Middle frontal gyrus (tissue), 1 donor: ENCODE measurements around the gene KISS1R.
"Not testable (repeated sequence)": the region's sequence is repeated elsewhere in the genome, so short reads cannot be mapped to it uniquely, and the experiment has no call there.

Experiments
- DNase-seq: peaks from one replicate; pipeline ENCODE4 v3.0.0-alpha.2; 2015; ENCODE audit warnings: low spot score; ENCODE audit errors: extremely low spot score

Gene KISS1R

DNA sequence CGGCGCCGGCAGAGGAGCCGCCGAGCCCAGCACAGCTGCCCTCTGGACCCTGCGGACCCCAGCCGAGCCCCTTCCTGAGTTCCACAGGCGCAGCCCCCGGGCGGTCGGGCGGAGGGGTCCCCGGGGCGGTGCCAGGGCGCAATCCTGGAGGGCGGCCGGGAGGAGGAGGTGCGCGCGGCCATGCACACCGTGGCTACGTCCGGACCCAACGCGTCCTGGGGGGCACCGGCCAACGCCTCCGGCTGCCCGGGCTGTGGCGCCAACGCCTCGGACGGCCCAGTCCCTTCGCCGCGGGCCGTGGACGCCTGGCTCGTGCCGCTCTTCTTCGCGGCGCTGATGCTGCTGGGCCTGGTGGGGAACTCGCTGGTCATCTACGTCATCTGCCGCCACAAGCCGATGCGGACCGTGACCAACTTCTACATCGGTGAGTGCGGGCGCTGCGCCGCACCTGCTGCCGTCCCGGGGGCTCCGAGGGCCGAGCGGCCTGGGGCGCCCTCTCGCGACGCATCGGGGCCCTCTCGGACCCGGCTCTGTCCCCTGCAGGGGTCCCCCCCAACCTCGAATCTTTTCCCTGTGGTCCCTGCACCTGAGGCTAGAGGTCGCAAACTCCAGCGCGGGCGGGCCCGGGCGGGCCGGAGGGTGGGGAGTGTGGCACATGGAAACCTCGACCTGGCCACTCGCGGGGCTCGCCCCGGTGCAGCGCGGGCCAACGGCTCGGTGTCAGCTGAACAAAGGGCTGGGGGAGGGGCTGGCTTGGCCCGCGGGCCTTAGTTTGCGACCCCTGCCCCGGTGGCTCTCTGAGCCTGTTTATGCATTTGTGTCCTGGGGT lies at the start of gene KISS1R:
Gene KISS1R, plus strand, starts transcription at position 11 of the 829 bp plus-strand sequence. Its CDS starts 170 bp downstream, at position 181.
- DNase-seq, result no peak

DNA sequence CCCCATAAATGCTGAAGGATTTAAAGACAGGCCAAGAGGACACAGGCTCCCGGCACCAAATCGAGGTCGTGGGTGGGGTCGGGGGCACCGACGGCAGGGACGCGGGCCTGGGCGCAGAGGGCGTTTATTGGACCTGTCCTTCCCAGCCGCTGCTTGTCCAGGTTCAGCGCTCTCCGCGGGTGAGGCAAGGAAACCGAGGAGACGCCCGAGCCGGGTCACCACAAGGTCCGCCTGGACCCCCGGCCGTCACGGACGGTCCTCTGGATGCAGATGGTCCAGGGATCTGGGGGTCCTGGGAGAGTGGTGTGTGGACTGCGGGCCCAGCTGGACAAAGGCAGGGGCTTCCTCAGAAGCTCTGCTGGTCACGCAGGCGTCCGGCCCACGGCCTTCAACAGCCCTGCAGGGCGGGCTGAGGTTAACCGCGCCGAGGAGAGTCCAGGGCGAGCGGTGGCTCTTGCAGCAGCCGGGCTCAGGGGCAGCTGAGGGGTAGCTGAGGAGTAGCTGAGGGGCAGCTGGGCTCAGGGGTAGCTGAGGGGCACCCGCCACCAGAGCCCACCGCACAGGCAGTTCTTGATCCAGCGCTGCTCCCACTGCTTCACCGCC lies 49.2 kb upstream of the KISS1R start:
- DNase-seq, result no peak

DNA sequence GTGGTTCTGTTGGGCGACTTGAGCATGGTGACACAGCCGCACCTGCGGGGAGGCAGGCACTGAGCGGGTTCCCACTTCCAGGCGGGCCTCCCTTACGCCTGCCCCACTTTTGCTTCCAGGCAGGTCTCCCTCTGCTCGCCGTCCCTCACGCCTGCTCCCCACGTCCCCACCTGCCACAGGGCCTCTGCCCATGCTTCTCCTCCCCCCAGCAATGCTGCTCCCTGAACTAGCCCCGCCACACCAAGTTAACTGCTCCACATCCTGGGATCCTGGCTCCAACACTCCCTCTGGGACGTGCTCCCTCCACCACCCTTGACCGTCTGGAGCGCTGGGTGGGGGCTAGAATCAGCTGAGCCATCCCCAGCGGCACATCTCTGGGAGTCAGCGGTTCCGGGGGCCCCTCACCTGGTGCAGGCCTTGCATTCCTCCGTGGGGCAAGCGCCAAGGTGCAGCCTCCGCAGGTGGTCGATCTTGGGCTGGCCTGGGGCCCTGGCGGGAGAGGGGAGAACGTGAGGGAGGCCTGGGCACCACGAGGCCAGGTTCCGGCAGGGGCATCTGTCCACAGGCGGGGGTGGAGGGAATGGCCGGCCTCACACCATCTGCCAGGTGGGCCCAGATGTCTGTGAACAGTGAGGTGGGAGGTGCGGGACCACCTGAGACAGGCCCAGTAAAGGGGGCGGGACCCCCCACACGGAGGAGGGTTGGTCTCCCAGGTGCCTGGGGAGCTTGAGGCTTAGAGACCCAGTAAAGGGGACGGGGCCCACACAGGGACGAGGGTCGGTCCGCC lies 48.5 kb upstream of the KISS1R start:
- DNase-seq, result no peak

DNA sequence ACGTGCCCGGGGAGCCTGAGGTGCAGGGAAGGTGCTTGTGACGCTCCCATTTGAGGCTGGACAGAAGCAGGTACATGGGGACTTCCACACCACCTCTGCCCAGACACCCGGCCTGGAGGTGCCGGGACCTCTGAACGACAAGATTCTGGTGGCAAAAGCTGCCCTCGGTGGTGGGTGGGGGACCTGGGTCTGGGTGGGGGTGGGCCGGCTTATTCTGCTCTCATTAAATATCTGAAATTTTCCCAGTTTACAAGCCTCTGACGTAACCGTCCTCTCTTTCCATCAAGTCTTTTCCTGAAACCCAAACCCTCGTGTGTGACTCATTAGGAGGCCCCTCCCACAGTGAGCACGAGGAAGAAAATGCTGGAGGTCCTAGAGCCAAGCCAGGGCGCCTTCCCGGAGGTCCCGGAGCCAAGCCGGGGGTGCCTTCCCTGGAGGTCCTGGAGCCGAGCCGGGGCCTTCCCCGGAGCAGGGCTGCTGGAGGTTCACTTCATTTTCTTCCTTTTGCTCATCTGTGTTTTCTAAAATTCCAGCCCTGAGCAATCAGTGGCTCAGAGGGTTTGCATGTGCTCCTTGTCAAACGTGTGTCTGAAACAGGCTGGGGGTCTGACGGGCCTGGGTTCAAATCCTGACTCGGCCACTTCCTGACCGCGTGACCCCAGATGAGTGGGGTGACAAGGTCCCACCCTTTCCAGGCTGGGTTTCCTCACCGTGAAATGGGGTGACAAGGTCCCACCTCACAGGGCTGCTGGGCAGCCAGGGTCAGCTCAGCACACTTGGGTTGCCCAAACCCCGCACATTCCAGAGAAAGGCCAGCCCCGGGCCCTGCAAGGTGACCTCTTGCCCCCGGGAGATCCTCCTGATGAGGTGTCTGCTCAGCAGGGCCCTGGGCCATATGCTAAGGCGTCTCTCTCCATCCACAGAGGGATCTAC lies 47.6 kb upstream of the KISS1R start:
- no peak for DNase-seq

DNA sequence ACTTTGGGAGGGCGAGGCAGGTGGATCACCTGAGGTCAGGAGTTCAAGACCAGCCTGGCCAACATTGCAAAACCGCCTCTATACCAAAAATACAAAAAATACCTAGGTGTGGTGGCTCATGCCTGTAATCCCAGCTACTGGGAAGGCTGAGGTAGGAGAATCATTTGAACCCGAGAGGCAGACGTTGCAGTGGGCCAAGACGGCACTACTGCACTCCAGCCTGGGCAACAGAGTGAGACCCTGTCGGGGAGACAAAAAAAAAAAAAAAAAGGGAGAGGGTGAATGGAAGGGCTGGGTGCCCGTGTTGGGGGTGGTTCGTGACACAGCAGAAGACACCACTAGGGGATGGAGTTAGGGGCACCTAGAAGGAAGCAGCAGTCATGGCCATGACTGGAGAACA lies 46.8 kb upstream of the KISS1R start:
- DNase-seq, result no peak

DNA sequence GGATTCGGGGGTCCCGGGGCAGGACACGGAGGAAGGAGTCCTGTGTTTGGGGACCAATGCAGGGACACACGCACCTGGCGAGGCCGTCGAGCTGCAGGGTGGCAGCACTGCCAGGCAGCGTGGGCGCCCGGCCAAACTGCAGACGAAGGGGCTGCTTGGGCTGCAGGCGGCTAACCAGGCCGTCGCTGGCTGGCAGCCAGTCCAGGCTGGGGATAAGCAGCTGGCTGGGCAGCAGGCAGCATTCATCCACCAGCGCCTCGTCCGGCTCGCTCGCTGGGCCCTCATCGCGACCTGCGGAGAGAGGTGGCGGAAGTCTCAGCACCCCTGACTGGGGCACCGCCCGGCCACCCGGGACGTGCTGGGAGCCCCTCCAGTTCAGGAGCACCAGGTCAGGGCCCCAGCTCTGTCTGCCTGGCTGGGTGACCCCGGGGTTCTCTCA lies 46.2 kb upstream of the KISS1R start:
- no peak for DNase-seq

DNA sequence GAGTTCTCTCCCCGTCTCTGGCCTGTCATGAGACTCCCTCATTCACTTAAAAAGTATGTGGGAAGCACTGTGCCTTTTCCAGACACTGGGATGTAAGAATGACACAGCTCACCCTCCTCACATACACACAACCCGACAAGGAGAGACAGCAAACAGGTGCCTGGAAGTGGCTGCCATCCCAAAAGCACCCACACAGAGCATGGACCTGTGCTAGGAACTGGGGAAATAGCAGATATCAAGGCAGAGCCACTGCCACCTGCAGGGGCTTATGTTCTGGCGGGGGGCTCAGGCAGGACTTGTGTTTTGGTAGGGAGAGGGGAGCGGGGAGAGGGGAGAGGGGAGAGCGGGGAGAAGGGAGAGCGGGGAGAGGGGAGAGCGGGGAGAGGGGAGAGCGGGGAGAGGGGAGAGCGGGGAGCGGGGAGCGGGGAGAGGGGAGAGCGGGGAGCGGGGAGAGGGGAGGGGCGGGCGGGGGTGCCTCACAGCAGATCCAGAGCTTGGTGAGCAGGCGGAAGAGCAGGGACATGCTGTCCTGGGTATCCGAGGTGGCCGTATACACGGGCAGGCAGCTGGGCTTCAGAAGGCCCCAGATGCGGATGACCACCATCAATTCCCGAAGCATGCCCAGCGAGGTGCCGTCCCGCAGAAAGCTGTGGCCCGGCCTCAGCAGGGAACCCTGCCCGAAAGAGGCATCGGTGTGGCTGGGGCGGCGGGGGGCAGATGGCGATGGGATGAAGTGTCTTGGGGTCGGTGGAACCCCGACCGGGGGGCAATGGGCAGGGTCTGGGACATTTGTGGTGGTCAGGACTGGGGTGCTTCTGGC lies 45.5 kb upstream of the KISS1R start:
- DNase-seq, result no peak

DNA sequence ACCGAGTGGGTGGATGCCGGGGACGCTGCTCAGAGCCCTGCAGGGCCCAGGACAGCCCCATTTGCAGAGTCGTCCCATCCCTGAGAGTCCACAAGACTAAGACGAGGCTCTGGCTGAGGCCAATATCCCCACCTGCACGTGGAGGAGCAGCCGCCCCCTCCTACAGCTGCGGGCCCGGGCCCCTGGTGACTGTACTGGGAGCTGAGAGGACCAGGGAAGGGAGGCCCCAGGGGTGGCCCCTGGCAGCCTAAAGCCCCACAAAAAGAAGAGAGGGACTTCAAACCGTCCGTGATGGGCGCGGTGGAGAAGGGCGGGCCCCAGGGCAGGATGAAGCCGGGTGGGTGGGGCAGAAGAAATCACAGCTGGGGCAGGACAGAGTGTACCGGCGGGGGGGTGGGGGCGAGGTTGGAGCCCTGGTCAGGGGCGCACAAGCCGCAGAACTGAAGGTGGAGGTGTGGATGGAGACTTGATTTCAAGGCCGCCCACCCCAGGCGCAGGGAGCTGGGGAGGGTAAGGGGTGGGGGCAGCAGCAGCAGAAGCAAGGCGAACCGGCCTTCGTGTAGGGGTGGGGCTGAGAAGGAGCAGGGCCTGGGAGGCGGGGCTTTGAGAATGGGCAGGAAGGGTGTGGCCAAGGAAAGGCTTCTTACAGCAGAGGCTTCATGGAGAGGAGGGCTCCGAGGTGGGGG lies 44.7 kb upstream of the KISS1R start:
- no peak for DNase-seq

DNA sequence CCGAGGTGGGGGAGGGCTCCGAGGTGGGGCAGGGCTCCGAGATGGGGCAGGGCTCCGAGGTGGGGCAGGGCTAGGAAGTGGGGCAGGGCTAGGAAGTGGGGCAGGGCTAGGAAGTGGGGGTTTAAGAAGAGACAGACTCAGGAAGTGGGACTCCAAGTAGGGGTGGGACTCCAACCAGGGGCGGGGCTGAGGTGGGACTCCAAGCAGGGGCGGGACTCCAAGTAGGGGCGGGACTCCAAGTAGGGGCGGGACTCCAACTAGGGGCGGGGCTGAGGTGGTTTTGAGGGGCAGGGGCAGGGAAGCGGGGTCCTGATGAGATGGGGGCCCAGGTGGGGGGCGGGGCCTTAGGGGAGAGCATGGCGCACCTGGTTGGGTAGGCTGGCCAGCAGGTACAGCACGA lies 44.0 kb upstream of the KISS1R start:
- no peak for DNase-seq

DNA sequence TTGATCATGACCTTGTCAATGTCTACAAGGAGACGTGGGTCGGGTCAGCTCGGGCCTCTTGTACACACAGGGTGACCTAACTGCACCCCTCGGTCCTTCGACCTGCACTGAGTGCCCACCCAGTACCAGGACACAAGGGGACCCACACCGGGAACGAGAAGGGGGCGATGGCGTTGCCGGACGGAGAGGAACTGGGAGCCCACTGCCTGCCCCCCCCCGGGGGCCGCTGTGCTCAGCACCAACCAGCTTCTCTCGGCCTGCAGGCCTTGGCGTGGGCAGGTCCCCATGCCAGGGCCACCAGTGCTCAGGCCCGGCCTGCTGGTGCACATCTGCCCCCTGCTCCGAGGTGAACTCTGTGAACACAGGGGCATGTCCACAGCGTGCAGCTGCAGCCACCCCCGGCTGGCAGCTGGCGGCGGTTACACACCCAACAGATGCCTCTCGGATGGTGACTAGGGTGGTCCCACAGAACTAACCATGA lies 43.5 kb upstream of the KISS1R start:
- DNase-seq, result no peak

DNA sequence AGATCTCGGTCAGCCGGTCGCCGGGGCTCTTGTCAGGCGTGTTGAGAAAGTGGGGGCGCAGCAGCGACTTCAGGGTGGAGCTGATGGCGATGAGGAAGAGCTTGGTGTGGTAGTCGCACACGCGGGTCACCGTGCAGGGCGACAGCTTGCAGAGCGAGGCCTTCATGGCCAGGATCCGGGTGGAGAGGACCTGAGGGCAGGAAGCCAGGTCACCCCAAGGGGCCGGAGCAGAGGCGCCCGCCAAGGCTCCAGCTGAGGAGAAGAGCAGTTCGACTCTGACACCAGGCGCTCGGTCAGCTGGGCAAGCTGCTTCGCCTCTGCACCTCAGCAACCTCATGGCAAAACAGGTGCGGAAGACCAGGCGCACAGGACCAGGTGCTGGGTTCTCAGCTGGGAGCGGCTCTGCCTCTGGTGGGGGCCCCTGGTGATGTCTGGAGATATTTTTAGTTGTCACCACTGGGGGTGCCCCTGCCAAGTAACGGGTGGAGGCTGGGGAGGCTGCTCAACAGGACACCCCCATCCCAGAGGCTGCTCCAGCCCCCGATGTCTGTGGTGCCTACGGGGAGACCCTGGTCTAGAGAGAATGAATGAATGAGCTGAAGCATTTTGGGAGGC lies 41.8 kb upstream of the KISS1R start:
- no peak for DNase-seq

DNA sequence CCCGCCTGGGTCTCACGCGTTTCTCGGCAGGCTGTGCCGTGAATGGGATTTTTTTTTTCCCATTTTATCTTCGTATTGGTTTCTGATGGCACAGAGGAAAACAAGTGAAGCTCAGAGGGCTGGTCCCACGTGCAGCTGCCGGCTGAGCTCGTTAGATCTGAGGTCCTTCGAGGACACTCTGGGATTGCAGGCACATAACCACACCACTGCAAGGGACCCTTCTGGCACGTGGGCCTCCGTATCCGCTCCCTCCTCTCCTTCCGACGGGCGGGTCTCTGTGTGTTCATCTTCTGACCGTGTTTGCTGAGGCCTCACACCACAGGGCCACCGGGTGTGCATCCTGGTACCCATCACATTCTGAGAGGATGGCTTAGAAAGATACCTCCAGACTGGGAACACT lies 41.0 kb upstream of the KISS1R start:
- DNase-seq, result no peak

DNA sequence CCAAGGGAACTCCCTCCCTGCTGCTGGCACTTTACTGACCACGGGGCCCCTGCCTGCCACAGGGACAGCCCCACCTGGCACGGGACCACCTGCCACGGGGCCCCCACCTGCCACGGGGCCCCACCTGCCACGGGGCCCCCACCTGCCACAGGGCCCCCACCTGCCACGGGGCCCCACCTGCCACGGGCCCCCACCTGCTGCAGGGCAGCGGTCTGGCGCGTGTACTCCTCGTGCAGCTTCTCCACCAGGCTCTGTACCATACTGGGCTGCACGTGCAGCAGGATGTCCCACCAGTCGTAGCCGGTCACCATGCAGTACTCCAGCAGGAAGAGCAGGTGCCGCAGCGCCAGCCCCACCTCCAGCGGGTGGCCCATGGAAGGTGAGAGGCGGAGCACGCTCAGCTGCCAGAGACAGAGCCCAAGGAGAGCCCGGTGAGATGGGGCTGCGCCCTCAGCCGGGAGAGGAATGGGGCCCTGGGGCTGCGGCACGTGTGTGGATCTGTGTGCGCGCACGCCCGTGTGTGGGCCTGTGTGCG lies 40.3 kb upstream of the KISS1R start:
- no peak for DNase-seq

DNA sequence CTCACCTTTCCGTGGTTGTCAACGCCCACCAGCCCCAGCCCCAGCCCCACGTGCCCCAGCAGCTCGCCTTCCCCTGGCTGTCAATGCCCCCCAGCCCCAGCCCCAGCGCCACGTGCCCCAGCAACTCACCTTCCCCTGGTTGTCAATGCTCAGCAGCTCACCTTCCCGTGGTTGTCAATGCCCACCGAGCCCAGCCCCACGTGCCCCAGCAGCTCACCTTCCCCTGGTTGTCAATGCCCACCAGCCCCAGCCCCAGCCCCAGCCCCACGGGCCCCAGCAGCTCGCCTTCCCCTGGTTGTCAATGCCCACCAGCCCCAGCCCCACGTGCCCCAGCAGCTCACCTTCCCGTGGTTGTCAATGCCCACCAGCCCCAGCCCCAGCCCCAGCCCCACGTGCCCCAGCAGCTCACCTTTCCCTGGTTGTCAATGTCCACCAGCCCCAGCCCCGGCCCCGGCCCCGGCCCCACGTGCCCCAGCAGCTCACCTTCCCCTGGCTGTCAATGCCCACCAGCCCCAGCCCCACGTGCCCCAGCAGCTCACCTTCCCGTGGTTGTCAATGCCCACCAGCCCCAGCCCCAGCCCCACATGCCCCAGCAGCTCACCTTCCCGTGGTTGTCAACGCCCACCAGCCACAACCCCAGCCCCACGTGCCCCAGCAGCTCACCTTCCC lies 39.0 kb upstream of the KISS1R start:
- not testable (repeated sequence) for DNase-seq

DNA sequence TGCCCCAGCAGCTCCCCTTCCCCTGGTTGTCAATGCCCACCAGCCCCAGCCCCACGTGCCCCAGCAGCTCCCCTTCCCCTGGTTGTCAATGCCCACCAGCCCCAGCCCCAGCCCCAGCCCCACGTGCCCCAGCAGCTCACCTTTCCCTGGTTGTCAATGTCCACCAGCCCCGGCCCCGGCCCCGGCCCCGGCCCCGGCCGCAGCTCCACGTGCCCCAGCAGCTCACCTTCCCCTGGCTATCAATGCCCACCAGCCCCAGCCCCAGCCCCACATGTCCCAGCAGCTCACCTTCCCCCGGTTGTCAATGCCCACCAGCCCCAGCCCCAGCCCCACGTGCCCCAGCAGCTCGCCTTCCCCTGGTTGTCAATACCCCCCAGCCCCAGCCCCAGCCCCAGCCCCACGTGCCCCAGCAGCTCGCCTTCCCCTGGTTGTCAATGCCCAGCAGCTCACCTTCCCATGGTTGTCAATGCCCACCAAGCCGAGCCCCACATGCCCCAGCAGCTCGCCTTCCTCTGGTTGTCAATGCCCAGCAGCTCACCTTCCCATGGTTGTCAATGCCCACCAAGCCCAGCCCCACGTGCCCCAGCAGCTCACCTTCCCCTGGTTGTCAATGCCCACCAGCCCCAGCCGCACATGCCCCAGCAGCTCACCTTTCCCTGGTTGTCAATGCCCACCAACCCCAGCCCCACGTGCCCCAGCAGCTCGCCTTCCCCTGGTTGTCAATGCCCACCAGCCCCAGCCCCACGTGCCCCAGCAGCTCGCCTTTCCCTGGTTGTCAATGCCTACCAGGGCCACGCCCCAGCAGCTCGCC lies 38.2 kb upstream of the KISS1R start:
- not testable (repeated sequence) for DNase-seq

DNA sequence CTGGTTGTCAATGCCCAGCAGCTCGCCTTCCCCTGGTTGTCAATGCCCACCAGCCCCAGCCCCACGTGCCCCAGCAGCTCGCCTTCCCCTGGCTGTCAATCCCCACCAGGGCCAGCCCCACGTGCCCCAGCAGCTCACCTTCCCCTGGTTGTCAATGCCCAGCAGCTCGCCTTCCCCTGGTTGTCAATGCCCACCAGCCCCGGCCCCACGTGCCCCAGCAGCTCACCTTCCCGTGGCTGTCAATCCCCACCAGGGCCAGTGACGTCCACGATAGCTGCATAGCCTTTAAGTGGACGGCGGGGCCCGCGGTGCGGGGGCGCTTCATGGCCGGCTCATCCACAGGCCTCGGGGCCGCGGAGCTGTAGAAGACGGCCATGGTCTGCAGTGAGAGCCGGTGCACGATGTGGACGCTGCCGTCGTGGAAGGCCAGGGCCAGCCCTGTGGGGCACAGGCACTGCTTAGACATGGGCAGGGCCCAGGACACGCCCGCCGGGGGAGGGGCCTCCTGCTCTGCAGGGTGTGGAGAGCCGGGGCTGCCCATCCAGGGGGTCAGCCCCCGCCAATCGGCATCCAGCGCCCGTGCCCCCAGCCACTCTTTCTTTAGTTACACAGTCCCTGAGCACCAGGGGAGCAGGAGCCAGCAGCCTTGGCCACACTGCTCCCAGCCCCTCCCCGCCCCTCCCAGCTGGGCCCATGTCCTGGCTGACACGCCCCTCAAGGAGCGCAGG lies 37.3 kb upstream of the KISS1R start:
- DNase-seq, result no peak
